Osteocyte (in vitro differentiated cells): Measurements from ENCODE around the gene AARS2. TPM values are rescaled to one million over a fixed set of nuclear protein-coding genes. Genes with fewer than 3 reads are reported as not detected.

Source experiments
- DNase-seq: peaks from one replicate; pipeline ENCODE4 v3.0.0; 2021; ENCODE audit warnings: mixed read lengths; ENCODE audit not compliant: unreplicated experiment; ENCODE audit errors: extremely low spot score
- H3K27ac Mint-ChIP-seq: one replicate; pipeline ENCODE4 v1.8.0; 2021; ENCODE audit warnings: mild to moderate bottlenecking, mixed read lengths; ENCODE audit not compliant: unreplicated experiment
- H3K27me3 Mint-ChIP-seq: one replicate; pipeline ENCODE4 v1.8.0; 2021; ENCODE audit warnings: mixed read lengths; ENCODE audit not compliant: unreplicated experiment
- H3K36me3 Mint-ChIP-seq: one replicate; pipeline ENCODE4 v1.8.0; 2021; ENCODE audit warnings: mixed read lengths; ENCODE audit not compliant: unreplicated experiment
- H3K4me1 Mint-ChIP-seq: one replicate; pipeline ENCODE4 v1.8.0; 2021; ENCODE audit warnings: mixed read lengths; ENCODE audit not compliant: unreplicated experiment
- H3K4me3 Mint-ChIP-seq: one replicate; pipeline ENCODE4 v1.8.0; 2021; ENCODE audit warnings: mild to moderate bottlenecking, moderate library complexity, mixed read lengths; ENCODE audit not compliant: unreplicated experiment
- H3K9me3 Mint-ChIP-seq: one replicate; pipeline ENCODE4 v1.8.0; 2021; ENCODE audit warnings: mixed read lengths; ENCODE audit not compliant: unreplicated experiment
- CTCF ChIP-seq: fragments of 200-600 bp; sonication (generic); IDR thresholded peaks from 2 replicates; pipeline ENCODE4 v1.5.0; 2021; ENCODE audit warnings: antibody characterized with exemption, mild to moderate bottlenecking, moderate library complexity
- total RNA-seq: library from RNA; stranded (reverse); gene quantifications from 2 replicates; pipeline ENCODE4 v1.2.1, GENCODE V29; 2021

Gene AARS2
- total RNA-seq, 1 donor from 2014 or later, result 13.2 TPM

DNA sequence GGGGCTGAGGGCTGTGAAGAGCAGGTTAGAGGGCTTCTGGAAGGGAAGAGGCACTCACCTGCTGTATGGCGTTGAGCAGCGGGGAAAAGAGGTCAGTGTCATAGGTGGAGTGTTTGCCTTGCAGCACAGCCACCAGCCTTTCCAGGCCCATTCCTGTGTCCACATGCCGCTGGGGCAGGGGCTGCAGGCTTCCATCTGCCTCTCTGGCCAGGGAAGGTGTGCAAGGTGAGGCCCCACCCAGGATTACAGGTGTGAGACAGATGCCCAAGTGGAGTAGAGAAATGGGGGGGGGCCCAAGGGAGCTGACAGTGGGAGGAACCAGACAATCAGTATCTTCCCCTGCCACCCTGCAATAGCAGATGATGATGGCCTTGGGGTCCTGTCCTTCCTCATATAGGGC, 2.9 kb downstream of the AARS2 start:
- no peak overlapping the region for H3K27ac Mint-ChIP-seq
- no peaks in the 10 kb centered on the region for H3K9me3 Mint-ChIP-seq
- H3K4me1 Mint-ChIP-seq, result peaks cover 14% of the 10 kb centered on the region
- no peak overlapping the region for H3K4me3 Mint-ChIP-seq
- TF ChIP-seq CTCF, result no peak
- no peak for DNase-seq
- peaks cover 20% of the 10 kb centered on the region for H3K36me3 Mint-ChIP-seq
- H3K27me3 Mint-ChIP-seq, result peaks cover 2% of the 10 kb centered on the region

DNA sequence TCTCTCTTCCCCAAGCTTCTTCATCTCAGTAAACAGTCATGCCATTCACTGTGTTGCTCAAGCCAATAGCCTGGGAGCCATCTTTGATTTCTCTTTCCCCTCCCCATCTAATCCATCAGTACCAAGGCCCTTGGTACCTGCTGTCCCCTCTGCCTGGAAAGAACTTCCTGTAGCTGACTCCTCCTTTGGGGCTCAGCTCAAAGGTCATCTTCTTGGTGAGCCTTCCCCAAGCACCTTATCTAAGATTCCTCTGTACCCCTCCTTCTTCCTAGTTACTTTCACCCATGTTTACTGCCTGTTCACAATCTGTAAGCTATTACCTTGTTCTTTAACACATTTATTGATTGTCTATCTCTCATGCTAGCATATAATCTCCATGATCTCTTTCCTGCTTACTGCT, 3.5 kb downstream of the AARS2 start:
- Mint-ChIP-seq H3K4me1 (peaks cover 14% of the 10 kb centered on the region), H3K27me3 (no peaks in the 10 kb centered on the region), H3K27ac (no peak overlapping the region), H3K36me3 (peaks cover 21% of the 10 kb centered on the region), H3K4me3 (no peak overlapping the region), H3K9me3 (no peaks in the 10 kb centered on the region)
- TF ChIP-seq CTCF, result no peak
- DNase-seq, result no peak

- H3K4me1 Mint-ChIP-seq, result peaks cover 14% of the 10 kb centered on the region
- no peak for DNase-seq
- no peak overlapping the region for H3K4me3 Mint-ChIP-seq
- TF ChIP-seq CTCF, result no peak
- no peaks in the 10 kb centered on the region for H3K9me3 Mint-ChIP-seq
- no peaks in the 10 kb centered on the region for H3K27me3 Mint-ChIP-seq
- H3K36me3 Mint-ChIP-seq, result peaks cover 21% of the 10 kb centered on the region
- H3K27ac Mint-ChIP-seq, result no peak overlapping the region
Observed at GRCh38 chr6:44309092-44309491, 4.1 kb downstream of the AARS2 start.

- Mint-ChIP-seq H3K4me1 (peaks cover 8% of the 10 kb centered on the region), H3K9me3 (no peaks in the 10 kb centered on the region), H3K36me3 (peaks cover 30% of the 10 kb centered on the region), H3K4me3 (no peak overlapping the region), H3K27me3 (no peaks in the 10 kb centered on the region), H3K27ac (no peak overlapping the region)
- no peak for TF ChIP-seq CTCF
- no peak for DNase-seq
Observed at GRCh38 chr6:44307217-44307616, 5.9 kb downstream of the AARS2 start.

DNA sequence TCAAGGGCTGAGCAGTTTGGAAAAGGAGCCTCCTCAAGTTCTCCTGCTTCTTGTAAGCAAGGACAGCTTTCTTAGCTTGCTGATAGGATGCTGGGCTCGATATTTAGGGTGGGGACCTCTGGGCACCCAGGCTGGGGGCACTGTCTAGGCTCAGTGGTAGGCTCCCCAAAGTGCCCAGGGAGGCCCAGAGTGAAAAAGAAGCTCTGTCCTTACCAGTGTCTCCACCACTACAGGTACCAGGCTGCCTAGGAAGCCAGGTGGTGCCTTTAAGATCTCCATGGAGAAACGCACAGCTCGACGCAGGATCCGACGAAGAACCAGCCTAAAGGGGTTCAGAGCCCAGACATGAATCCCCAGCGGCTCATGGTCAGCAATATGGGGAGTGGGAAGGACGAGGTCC, 6.4 kb downstream of the AARS2 start:
- Mint-ChIP-seq H3K36me3 (peaks cover 34% of the 10 kb centered on the region), H3K4me3 (no peak overlapping the region)

More for the DNA sequence above, 6.4 kb downstream of the AARS2 start:
- TF ChIP-seq CTCF, result no peak
- no peaks in the 10 kb centered on the region for H3K9me3 Mint-ChIP-seq
- DNase-seq, result no peak
- H3K4me1 Mint-ChIP-seq, result peaks cover 3% of the 10 kb centered on the region
- H3K27me3 Mint-ChIP-seq, result no peaks in the 10 kb centered on the region
- H3K27ac Mint-ChIP-seq, result no peak overlapping the region
